ENCODE results near the gene COL26A1.
"Not testable (repeated sequence)": the region's sequence is repeated elsewhere in the genome, so short reads cannot be mapped to it uniquely, and the experiment has no call there.

Gene COL26A1

DNA sequence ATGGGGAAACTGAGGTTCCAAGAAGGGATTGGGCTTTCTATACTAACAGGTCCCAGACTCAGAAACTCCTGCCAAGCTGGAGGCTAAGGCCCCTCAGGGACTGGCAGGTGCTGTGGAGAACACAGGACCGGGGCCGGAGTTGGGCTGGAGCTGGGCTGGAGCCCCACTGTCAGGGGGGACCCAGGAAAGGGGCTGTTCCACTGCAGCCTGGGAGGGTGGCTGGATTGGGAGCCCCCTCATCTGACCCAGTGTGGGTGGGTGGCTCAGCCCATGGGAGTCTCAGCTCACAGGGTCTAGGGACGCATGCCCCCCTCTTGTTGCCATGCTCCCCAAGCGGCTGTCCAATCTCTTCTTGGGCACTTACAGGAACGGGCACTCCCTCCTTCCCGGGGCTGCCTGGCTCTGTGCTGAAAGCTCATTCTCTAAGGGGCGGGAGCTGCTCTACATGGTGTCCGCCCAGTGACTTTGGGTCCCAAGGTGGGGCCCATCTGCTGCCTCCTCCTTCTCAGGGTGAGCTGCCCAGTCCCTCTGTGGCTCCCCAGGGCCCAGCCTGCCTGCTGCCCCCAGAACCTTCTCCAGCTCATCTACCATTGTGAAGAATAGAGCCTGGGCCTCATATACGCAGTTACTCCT is 139.9 kb downstream of the COL26A1 start:
- no peak for DNase-seq (ENCODE audit: low read depth)

DNA sequence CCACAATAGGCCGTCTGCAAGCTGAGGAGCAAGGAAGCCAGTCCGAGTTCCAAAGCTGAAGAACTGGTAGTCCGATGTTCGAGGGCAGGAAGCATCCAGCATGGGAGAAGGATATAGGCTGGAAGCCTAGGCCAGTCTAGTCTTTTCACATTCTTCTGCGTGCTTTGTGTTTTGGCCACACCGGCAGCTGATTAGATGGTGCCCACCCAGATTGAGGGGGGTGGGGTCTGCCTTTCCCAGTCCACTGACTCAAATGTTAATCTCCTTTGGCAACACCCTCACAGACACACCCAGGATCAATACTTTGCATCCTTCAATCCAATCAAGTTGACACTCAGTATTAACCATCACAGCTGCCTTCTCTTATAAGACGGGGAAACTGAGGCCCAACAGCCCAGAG is 142.8 kb downstream of the COL26A1 start:
- not testable (repeated sequence) for DNase-seq (ENCODE audit: low read depth)

GRCh38 chr7:101506531-101506930 is 143.9 kb downstream of the COL26A1 start:
- no peak for DNase-seq (ENCODE audit: low read depth)

GRCh38 chr7:101507327-101507726 is 144.7 kb downstream of the COL26A1 start:
- no peak for DNase-seq (ENCODE audit: low read depth)

DNA sequence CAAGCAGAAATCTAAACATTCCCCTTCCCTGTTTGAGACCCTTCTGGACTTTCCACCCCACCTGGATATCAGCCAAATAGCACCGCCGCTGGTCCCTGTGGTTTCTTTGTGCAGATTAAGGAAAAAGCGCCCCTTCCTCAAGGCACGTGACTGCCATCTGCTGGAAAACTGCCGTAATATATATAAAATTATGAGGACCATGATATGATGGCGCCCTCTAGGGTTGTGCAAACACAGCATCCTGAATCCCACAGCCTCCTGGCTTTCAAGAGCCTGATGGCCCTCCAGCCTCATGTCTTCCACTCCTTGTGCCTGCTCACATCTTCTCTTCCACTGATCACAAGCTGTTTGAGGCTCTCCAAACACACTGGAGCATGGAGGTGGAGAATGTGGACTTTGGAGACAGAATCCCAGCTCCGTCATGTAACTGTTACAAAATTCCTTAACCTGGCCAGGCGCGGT is 145.1 kb downstream of the COL26A1 start:
- no peak for DNase-seq (ENCODE audit: low read depth)

GRCh38 chr7:101510297-101510696 is 147.6 kb downstream of the COL26A1 start:
- no peak for DNase-seq (ENCODE audit: low read depth)

- no peak for DNase-seq (ENCODE audit: low read depth)
Observed at GRCh38 chr7:101511965-101512364, 149.3 kb downstream of the COL26A1 start.

DNA sequence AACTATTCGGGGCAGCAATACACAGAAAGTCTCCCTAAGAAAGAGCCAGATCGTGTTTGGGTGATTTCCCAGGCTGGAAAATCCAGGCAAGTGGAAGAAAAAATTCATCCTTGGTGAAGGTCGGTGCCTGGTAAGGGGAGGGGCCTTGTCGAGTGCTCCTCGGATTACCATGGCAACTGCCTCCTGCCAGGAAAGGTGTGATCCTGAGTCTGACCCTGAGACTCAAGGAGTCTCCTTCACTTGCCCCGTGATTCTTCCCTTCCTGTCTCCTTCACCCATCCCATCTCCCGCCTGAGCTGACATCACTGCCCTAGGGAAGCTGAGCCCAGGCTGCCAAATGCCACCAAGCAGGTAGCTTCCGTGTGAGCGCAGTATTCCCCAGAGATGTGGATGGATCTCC is 154.2 kb downstream of the COL26A1 start:
- no peak for DNase-seq (ENCODE audit: low read depth)

DNA sequence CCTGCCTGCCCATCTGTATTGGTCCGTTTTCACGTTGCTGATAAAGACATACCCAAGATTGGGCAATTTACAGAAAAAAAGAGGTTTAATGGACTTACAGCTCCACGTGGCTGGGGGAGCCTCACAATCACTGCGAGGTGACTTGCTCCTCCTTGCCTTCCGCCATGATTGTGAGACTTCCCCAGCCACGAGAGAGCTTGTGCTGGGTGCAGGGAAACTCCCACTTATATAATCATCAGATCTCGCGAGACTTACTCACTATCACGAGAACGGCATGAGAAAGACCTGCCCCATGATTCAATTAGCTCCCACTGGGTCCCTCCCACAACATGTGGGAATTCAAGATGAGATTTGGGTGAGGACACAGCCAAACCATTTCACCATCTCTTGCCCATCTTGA is 154.6 kb downstream of the COL26A1 start:
- no peak for DNase-seq (ENCODE audit: low read depth)

GRCh38 chr7:101518336-101518735 is 155.7 kb downstream of the COL26A1 start:
- DNase-seq (ENCODE audit: low read depth) = peak; percentile 33

- DNase-seq (ENCODE audit: low read depth) = peak; percentile 36
Observed at GRCh38 chr7:101519324-101520023, 156.8 kb downstream of the COL26A1 start.

DNA sequence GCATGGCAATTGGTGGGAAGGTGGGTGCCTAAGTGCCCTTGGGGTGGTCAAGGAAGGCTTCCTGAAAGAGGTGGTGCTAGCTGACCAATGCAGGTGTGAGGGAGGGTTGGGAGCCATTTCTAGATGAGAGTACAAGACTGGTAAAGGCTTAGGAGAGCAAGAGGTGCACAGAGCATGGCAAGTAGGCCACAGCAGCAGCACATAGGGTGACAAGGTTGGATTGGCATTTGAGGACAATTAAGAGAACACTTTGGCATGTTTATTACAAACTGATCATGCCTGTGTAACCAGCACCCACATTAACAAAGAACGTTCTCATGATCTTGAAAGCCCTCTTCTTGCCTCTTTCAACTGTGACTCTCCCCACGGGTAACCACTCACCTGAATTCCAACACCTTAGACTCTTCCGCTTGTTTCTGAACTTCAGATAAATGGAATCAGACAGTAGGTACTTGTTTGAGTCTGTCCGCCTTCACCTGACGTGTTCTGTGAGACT is 158.8 kb downstream of the COL26A1 start:
- no peak for DNase-seq (ENCODE audit: low read depth)

DNA sequence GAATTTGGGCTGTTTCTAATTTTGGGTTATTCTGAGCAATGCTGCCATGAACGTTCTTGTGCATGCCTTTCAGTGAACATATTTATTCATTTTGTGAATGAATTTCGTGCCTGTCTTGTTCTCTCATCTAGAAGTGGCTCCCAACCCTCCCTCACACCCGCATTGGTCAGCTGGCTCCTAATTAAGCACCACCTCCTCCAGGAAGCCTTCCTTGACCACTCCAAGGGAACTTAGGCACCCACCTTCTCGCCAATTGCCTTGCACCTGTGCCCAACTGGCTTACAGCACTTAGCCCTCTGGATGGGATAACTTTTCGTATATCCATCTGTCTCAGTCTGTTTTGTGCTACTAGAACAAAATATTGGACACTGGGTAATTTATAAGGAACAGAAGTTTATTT is 159.3 kb downstream of the COL26A1 start:
- DNase-seq (ENCODE audit: low read depth) = no peak

DNA sequence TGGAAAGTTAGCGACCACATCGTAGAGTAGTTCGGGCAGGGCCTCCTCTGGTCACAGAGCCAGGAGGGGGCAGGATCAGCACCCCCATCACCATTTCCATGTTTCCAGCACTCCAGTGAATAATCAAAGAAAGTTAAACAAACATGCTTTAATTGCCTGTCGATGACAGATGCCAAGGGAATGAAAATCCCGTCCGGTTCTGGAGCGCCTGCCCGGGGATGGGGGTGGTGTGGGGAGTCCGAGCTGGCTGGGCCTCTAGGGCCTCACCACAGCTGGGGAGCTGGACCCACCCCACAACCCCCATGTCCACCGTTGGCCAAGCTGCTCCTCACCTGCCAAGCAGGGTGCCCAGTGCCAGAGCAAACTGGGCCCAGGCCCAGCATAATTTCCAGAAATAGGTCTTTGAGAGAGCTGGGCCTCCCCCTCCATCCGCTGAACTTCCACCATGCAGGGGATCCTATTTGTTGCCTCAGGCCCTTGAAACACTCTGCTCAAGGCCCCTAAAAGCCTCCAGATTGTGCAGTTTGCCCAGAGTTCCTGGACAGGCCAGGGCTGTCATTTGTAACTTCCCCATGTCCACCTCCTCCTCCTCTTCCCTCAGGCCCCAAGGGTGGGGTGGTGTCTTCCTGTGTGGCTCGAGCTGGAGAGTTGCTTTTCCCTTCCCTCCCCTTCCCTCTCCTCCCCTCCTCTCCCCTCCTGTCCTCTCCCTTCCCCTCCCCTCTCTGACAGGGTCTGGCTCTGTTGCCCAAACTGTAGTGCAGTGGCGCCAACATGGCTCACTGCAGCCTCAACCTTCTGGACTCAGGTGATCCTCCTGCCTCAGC is 165.4 kb downstream of the COL26A1 start:
- DNase-seq (ENCODE audit: low read depth) = no peak

GRCh38 chr7:101529560-101529959 is 166.9 kb downstream of the COL26A1 start:
- no peak for DNase-seq (ENCODE audit: low read depth)

GRCh38 chr7:101531726-101532357 is 169.2 kb downstream of the COL26A1 start:
- no peak for DNase-seq (ENCODE audit: low read depth)

- DNase-seq (ENCODE audit: low read depth) = no peak
Observed at GRCh38 chr7:101532400-101533102, 169.9 kb downstream of the COL26A1 start.

DNA sequence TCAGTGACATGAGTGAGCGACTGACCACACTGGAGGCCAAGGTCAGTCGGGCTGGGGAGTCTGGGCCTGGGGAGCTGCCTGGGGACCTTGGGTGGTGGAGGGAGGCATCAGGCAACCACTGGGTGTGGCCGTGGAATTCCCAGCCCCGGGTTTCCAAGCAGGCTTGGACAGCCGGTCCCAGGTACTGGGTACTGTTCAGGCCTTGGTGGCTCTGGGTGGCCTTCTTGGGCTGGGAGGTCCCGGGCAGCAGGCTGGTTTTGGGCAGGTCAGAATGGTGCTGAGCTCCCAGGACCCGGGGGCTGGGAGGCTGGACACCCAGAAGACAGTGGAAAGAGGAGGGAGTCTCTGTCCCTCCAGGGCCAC is 170.4 kb downstream of the COL26A1 start:
- DNase-seq (ENCODE audit: low read depth) = no peak

DNA sequence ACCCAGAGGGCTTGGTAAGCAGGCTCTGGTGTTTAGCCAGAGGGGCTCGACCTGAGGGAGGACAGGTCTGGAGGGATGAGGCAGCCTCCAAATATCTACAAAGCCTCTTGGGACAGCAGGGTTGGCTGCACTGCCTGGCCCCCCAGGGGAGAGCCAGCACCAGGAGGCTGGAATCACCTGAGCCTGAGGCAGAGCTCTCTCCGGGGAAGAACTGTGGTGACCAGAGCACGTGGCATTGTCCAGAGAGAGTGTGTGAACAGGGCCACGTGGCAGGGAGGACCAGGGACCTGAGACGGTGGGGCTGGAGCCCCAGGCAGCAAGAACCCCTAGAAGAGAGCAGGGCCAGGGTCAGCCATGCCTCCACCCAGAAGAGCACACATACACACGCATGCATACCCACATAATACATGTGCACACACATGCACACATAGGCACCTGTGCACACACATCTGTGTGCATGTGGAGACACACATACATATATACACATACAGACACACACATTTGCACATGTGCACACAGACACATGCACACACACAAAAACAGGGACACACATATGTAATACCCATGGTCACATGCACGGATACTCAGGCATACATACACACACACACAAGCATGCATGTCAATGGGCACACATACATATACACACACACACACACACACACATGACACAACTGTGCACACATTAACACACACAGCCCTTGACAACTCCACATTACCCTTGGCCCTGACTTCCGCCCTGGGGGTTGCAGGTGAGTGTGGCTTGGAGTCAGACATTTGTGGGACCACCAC is 171.5 kb downstream of the COL26A1 start:
- no peak for DNase-seq (ENCODE audit: low read depth)

- no peak for DNase-seq (ENCODE audit: low read depth)
Observed at GRCh38 chr7:101534873-101535272, 172.2 kb downstream of the COL26A1 start.

DNA sequence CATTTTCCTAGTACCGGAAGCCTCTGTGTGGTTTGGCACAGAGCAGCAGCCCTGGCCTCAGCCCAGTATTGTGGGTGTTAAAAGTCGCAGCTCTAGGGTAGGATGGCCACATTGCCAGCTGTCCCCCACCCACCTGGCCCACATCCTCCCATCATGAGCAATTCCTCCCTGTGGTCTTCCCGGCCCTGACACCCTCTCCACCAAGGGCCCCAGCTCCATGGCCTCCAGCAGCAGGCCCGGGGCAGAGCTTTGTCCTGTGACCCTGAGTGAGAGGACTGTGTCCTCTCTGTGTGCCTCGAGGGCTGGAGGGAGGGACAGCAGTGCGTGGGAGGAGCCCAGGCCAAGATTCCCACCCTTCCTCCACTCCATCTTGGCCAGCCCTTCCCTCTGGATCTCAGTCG is 172.7 kb downstream of the COL26A1 start:
- DNase-seq (ENCODE audit: low read depth) = no peak

All from stromal cell of bone marrow (primary cell).